ENCODE results near the gene ZNF385D.

Gene ZNF385D

GRCh38 chr3:21377071-21377769 is 373.8 kb downstream of the ZNF385D start:
- H3K4me3 ChIP-seq (ENCODE audit: low read depth, low read length), result no peak overlapping the region
- no peak for DNase-seq (ENCODE audit: low read depth)
- TF ChIP-seq CTCF (conservative IDR thresholded peaks at IDR 0.05; ENCODE audit: low read depth, low read length), result no peak

- TF ChIP-seq CTCF (conservative IDR thresholded peaks at IDR 0.05; ENCODE audit: low read depth, low read length), result no peak
- no peak for DNase-seq (ENCODE audit: low read depth)
- H3K4me3 ChIP-seq (ENCODE audit: low read depth, low read length), result no peak overlapping the region
Observed at GRCh38 chr3:21372316-21372715, 378.7 kb downstream of the ZNF385D start.
